GM12878 (cell line): ENCODE results near the gene SLC2A5. TPM values are rescaled to one million over a fixed set of nuclear protein-coding genes. Genes with fewer than 3 reads are reported as not detected.

Experiments used
- BRCA1 ChIP-seq: IDR thresholded peaks from 2 replicates; pipeline ENCODE4 v1.6.1; 2011; ENCODE audit warnings: low read depth, low read length, improper control_type of control experiment
- EP300 ChIP-seq, 2 experiments: fragments of 150-350 bp in 1 of 2; IDR thresholded peaks; 2 replicates each; pipeline ENCODE4 v1.6.1; 2011 to 2012; ENCODE audit warnings: low read depth in 2 of 2, low read length in 2 of 2, borderline replicate concordance in 1 of 2, improper control_type of control experiment in 1 of 2, inconsistent platforms in 1 of 2; ENCODE audit not compliant: control insufficient read depth in 1 of 2
- IKZF2 ChIP-seq, 2 experiments: fragments of 450-650 bp; IDR thresholded peaks; 2 replicates each; pipeline ENCODE4 v1.6.1; 2017; ENCODE audit warnings: mild to moderate bottlenecking in 2 of 2, moderate library complexity in 2 of 2
- MYC ChIP-seq: IDR thresholded peaks from 2 replicates; pipeline ENCODE4 v1.6.1; 2011; ENCODE audit warnings: mild to moderate bottlenecking, low read length, moderate library complexity, inconsistent platforms; ENCODE audit not compliant: insufficient read depth, insufficient replicate concordance, insufficient read length, severe bottlenecking
- PAX8 ChIP-seq: fragments of 450-650 bp; IDR thresholded peaks from 2 replicates; pipeline ENCODE4 v1.6.1; 2017; ENCODE audit warnings: mild to moderate bottlenecking, moderate library complexity
- SP1 ChIP-seq: IDR thresholded peaks from one replicate; pipeline ENCODE4 v1.6.1; 2011; ENCODE audit warnings: low read depth, low read length
- SPI1 ChIP-seq: IDR thresholded peaks from 2 replicates; pipeline ENCODE4 v1.6.1; 2011; ENCODE audit warnings: low read depth, mild to moderate bottlenecking, low read length, moderate library complexity, borderline replicate concordance; ENCODE audit not compliant: insufficient read depth
- YY1 ChIP-seq: IDR thresholded peaks from 2 replicates; pipeline ENCODE4 v1.6.1; 2011; ENCODE audit warnings: low read depth, mild to moderate bottlenecking, low read length
- ZBED1 ChIP-seq: IDR thresholded peaks from 2 replicates; pipeline ENCODE4 v1.6.1; 2016; ENCODE audit warnings: borderline replicate concordance
- ZNF217 ChIP-seq: fragments of 450-650 bp; IDR thresholded peaks from 2 replicates; pipeline ENCODE4 v1.6.1; 2017; ENCODE audit warnings: antibody characterized with exemption, mild to moderate bottlenecking
- ZNF24 ChIP-seq: fragments of 450-650 bp; IDR thresholded peaks from 2 replicates; pipeline ENCODE4 v1.6.1; 2017; ENCODE audit warnings: antibody characterized with exemption, mild to moderate bottlenecking
- ZZZ3 ChIP-seq: IDR thresholded peaks from 2 replicates; pipeline ENCODE4 v1.6.1; 2011; ENCODE audit warnings: low read depth; ENCODE audit not compliant: control insufficient read depth, insufficient read length
- polyA plus RNA-seq, 11 experiments: library from polyadenylated mRNA; depleted of rRNA in 4 of 11; unstranded in 6 of 11; stranded (reverse) in 5 of 11; fragments of >200 nt; fragmentation: Nextera tagmentation in 4 of 11; fragmentation: Illumina TruSeq in 1 of 11; extraction: Ambion mirVana in 4 of 11; extraction: Trizol in 1 of 11; gene quantifications; 1 replicate in 1 of 11; 2 replicates in 10 of 11; pipeline versions ENCODE4 v1.2.1 to v1.2.3, GENCODE V29; 2011 to 2016; ENCODE audit warnings: inconsistent platforms in 2 of 11, missing spikeins in 2 of 11, low read depth in 1 of 11
- total RNA-seq, 4 experiments: library from RNA; depleted of rRNA in 3 of 4; stranded (reverse); fragments of >200 nt in 3 of 4; fragmentation: Illumina TruSeq in 1 of 4; extraction: Trizol in 1 of 4; gene quantifications; 2 replicates each; pipeline versions ENCODE4 v1.2.1 to v1.2.3, GENCODE V29; 2013 to 2021
- TF ChIP-seq, protein P1 (sequence below): fragments of 450-650 bp; IDR thresholded peaks from 2 replicates; pipeline ENCODE4 v1.6.1; 2017; ENCODE audit warnings: borderline replicate concordance
- TF ChIP-seq, protein P2 (sequence below): fragments of 450-650 bp; IDR thresholded peaks from 2 replicates; pipeline ENCODE4 v1.6.1; 2017; ENCODE audit warnings: mild to moderate bottlenecking, low read depth, inconsistent platforms; ENCODE audit not compliant: poor library complexity, severe bottlenecking
- TF ChIP-seq, protein P3 (sequence below): fragments of 450-650 bp; IDR thresholded peaks from 2 replicates; pipeline ENCODE4 v1.6.1; 2017; ENCODE audit warnings: mild to moderate bottlenecking, moderate library complexity
- TF ChIP-seq, protein P4 (sequence below): fragments of 450-650 bp; formaldehyde crosslinking; IDR thresholded peaks from 2 replicates; pipeline ENCODE4 v1.4.0; 2020; ENCODE audit warnings: mild to moderate bottlenecking, moderate library complexity
- TF ChIP-seq, protein P5 (sequence below): IDR thresholded peaks from 2 replicates; pipeline ENCODE4 v1.6.1; 2012; ENCODE audit warnings: low read depth, low read length, improper control_type of control experiment

Gene SLC2A5
- total and polyA plus RNA-seq, 10 of the 15 experiments (the other 5 are each of a cell fraction or from before 2014, with no cell fraction given) = 4.5 to 76.6 (median 23.9) TPM

DNA sequence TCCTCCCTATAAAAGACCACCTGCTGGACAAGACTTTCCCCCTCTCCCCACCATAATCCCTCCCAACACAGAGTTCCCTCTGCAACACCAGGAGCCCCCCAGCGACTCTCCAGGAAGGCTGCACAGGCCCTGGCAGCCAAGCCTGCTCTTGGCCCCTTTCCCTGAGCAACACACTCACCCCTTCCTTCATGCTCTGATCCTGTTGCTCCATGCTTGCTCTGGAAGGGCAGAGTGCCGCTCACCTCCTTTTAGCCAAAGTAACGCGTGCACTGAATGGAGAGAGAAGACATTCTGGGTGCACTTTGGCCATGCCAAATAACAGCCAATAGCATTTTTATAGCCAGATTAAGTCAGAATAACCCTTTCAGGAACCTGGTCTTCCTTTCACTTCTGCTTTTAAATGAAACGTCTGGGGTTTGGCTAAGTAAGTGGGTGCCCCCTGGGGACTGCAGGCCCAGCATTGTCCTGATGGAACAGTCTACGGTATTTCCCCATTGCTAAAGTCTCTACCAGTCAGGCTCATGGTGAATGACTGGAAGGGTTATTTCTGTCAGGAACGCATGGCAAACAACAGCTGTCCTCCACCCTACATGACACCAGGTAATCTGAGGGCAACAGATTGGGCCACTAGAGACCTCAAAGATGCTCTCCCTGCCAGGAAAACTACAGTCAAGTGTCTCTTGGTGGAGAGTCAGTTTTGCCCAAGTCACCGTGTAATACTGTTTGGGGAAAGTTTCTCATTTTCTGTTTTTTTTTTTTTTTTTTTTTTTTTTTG lies at the start of gene SLC2A5 (continued):
- TF ChIP-seq EP300 (IDR thresholded peaks at IDR 0.05; ENCODE audit: borderline replicate concordance in 1 of 2, control insufficient read depth in 1 of 2, low read depth in 2 of 2, low read length in 2 of 2) = peak; percentile 86 to 93; a peak in 2 of 4 replicates
- TF ChIP-seq ZNF24 = 0 out of 2 replicates have a peak, but pooled peaks have one; percentile 33
- TF ChIP-seq ZZZ3 = no peak
- TF ChIP-seq ZNF217 = no peak
- TF ChIP-seq SP1 = peak; percentile 58
- peak; percentile 99 for TF ChIP-seq IKZF2 (IDR thresholded peaks at IDR 0.05)
- no peak for TF ChIP-seq PAX8
- TF ChIP-seq, protein P1, sequence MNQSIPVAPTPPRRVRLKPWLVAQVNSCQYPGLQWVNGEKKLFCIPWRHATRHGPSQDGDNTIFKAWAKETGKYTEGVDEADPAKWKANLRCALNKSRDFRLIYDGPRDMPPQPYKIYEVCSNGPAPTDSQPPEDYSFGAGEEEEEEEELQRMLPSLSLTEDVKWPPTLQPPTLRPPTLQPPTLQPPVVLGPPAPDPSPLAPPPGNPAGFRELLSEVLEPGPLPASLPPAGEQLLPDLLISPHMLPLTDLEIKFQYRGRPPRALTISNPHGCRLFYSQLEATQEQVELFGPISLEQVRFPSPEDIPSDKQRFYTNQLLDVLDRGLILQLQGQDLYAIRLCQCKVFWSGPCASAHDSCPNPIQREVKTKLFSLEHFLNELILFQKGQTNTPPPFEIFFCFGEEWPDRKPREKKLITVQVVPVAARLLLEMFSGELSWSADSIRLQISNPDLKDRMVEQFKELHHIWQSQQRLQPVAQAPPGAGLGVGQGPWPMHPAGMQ = no peak
- TF ChIP-seq, protein P2, sequence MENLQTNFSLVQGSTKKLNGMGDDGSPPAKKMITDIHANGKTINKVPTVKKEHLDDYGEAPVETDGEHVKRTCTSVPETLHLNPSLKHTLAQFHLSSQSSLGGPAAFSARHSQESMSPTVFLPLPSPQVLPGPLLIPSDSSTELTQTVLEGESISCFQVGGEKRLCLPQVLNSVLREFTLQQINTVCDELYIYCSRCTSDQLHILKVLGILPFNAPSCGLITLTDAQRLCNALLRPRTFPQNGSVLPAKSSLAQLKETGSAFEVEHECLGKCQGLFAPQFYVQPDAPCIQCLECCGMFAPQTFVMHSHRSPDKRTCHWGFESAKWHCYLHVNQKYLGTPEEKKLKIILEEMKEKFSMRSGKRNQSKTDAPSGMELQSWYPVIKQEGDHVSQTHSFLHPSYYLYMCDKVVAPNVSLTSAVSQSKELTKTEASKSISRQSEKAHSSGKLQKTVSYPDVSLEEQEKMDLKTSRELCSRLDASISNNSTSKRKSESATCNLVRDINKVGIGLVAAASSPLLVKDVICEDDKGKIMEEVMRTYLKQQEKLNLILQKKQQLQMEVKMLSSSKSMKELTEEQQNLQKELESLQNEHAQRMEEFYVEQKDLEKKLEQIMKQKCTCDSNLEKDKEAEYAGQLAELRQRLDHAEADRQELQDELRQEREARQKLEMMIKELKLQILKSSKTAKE = peak; percentile 99
- TF ChIP-seq, protein P3, sequence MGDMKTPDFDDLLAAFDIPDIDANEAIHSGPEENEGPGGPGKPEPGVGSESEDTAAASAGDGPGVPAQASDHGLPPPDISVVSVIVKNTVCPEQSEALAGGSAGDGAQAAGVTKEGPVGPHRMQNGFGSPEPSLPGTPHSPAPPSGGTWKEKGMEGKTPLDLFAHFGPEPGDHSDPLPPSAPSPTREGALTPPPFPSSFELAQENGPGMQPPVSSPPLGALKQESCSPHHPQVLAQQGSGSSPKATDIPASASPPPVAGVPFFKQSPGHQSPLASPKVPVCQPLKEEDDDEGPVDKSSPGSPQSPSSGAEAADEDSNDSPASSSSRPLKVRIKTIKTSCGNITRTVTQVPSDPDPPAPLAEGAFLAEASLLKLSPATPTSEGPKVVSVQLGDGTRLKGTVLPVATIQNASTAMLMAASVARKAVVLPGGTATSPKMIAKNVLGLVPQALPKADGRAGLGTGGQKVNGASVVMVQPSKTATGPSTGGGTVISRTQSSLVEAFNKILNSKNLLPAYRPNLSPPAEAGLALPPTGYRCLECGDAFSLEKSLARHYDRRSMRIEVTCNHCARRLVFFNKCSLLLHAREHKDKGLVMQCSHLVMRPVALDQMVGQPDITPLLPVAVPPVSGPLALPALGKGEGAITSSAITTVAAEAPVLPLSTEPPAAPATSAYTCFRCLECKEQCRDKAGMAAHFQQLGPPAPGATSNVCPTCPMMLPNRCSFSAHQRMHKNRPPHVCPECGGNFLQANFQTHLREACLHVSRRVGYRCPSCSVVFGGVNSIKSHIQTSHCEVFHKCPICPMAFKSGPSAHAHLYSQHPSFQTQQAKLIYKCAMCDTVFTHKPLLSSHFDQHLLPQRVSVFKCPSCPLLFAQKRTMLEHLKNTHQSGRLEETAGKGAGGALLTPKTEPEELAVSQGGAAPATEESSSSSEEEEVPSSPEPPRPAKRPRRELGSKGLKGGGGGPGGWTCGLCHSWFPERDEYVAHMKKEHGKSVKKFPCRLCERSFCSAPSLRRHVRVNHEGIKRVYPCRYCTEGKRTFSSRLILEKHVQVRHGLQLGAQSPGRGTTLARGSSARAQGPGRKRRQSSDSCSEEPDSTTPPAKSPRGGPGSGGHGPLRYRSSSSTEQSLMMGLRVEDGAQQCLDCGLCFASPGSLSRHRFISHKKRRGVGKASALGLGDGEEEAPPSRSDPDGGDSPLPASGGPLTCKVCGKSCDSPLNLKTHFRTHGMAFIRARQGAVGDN = peak; percentile 82; the same call in 1 of the 2 replicates
- peak; percentile 100 for TF ChIP-seq SPI1
- TF ChIP-seq BRCA1 = no peak
- TF ChIP-seq, protein P4, sequence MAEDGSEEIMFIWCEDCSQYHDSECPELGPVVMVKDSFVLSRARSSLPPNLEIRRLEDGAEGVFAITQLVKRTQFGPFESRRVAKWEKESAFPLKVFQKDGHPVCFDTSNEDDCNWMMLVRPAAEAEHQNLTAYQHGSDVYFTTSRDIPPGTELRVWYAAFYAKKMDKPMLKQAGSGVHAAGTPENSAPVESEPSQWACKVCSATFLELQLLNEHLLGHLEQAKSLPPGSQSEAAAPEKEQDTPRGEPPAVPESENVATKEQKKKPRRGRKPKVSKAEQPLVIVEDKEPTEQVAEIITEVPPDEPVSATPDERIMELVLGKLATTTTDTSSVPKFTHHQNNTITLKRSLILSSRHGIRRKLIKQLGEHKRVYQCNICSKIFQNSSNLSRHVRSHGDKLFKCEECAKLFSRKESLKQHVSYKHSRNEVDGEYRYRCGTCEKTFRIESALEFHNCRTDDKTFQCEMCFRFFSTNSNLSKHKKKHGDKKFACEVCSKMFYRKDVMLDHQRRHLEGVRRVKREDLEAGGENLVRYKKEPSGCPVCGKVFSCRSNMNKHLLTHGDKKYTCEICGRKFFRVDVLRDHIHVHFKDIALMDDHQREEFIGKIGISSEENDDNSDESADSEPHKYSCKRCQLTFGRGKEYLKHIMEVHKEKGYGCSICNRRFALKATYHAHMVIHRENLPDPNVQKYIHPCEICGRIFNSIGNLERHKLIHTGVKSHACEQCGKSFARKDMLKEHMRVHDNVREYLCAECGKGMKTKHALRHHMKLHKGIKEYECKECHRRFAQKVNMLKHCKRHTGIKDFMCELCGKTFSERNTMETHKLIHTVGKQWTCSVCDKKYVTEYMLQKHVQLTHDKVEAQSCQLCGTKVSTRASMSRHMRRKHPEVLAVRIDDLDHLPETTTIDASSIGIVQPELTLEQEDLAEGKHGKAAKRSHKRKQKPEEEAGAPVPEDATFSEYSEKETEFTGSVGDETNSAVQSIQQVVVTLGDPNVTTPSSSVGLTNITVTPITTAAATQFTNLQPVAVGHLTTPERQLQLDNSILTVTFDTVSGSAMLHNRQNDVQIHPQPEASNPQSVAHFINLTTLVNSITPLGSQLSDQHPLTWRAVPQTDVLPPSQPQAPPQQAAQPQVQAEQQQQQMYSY (CRISPR knock-in tag) = no peak
- TF ChIP-seq ZBED1 = peak; percentile 95
- 0 out of 2 replicates have a peak, but pooled peaks have one; percentile 9 for TF ChIP-seq YY1
- no peak for TF ChIP-seq MYC
- TF ChIP-seq, protein P5, sequence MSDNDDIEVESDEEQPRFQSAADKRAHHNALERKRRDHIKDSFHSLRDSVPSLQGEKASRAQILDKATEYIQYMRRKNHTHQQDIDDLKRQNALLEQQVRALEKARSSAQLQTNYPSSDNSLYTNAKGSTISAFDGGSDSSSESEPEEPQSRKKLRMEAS = no peak
